Stimulated activated CD4-positive, alpha-beta T cell treated with anti-CD3 and anti-CD28 coated beads, TNF-alpha, amount 100 ng/mL, for 48 hours (primary cell): ENCODE data around the gene TSHZ3.

Experiments
- DNase-seq, 3 donors: peaks; one replicate each; pipeline ENCODE4 v3.0.0-alpha.2; 2020; ENCODE audit warnings: low read depth in 3 of 3

TSHZ3 gene

DNA sequence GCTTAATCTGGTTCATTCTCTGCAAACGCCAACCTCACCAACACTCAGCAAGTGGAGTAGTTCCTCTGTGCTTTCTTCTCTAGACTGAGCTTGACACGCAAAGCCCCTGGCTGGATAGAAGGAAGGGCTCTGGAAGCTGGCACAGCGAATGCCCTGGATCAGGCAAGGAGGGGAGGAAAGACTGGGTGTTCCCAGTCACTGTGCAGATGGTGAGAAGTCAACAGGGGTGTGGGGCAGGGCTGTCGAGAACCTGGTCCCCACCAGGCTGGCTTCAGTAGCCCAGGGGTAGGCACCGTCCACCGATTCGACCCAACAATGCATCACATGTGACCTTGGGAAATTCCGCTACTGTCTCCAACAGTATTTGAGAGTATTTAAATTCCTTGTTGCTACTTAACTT, 65.5 kb downstream of the TSHZ3 start:
- DNase-seq = no peak

DNA sequence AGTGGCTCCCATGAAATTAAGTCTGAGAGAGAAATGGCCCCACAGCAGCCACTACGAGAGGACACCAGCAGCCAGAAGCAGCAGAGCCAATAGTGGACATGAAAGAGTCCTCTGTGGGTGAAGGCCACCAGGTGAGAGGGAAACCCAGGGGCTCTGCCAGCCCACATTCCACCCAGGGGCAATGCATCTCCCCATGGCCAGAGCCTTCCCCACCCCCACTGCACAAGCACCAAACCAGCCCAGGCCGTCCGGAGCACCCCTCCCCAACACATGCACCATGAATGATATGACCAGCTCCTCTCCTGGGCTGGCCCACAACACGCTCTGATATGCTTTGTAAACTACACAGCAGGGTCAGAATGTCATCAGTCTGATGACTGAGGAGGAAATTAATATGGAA, 66.9 kb downstream of the TSHZ3 start:
- DNase-seq = no peak

DNA sequence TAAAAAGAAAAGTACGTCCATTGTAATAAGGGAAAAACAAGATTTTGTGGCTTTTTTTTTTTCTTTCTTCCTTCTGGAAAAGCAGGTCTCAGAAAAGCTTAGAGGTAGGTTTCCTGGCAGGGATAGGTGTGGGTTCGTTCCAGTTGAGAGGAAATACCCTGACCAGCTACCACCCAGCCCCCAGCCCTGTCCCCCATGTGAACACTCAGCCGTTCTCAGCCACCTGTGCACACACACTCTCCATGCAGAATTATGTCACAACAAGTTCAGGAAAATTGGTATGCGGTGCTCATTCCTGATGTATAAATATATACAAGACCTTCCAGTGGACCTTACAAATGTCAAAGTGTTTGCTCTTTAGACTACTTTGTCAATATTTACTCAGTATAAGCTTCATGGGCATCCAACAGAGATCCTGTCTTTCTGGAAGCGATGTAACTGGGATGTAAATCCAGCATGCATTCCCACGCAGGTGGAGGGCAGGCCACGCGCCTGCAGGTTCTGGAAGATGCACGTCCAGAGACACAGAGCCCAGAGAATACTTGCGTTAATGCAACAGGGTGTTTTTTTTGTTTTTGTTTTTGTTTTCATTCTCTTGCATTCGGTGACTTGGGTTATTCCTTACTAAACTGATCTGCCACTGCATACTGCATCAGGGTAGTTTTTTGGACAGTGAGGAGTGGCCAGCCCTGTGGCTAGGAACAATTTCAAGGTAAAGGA, 68.8 kb downstream of the TSHZ3 start:
- no peak for DNase-seq

DNA sequence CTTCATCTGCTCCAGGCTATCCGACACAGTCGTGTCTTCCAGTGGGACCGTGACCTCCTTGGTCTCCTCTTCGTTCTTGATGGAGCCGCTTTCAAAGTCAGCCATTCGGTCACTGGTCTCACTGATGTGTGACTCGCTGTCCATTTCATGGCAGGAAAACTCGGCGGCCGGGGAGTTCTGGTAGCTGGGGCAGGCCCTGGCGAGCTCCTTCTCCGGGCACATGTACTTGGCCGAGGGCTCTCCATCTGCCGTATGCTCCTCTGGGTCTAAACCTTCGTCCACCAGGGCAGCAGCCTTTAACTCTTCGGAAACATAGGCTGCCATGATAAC, 69.8 kb downstream of the TSHZ3 start:
- DNase-seq = no peak

DNA sequence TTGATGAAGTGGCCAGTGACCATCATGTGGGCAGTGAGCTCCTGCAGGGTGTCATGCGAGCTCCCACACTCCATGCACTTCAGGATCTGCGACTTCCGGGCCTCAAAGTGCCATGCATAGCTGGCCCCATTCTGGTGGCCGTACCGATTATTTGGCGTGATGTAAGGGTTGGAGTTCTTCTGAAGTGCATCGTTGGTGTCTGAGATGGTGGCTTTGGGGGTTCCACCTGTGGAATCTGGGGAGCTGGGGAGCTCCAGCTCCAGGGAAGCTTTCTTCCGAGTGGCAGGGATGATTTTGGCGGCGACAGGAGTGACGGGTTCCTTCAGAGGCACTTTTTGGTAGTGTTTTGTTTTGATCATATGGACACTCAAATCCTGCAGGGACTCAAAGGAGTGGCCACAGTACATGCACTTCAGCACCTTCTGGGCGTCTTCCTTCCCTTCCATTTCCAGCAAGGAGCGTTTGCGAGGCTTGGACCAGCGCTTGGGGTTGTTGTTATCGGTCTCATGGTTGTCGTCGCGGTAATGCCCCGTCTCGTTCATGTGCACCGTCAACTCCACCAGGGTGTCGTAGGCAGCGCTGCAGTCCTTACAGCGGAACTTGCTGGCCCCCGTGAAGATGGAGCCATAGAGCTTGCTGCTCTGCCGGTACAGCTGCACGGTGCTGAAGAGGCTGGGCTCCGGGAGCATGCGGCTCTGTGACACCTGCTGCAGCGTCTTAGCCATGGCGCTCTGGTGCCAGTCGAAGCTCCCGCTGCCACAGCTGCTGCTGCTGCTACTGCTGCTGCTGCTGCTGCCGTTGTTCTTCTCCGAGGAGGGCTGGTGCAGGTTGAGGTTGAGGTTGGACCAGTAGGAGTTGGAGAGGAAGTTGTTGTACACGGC, 70.4 kb downstream of the TSHZ3 start:
- DNase-seq = no peak

DNA sequence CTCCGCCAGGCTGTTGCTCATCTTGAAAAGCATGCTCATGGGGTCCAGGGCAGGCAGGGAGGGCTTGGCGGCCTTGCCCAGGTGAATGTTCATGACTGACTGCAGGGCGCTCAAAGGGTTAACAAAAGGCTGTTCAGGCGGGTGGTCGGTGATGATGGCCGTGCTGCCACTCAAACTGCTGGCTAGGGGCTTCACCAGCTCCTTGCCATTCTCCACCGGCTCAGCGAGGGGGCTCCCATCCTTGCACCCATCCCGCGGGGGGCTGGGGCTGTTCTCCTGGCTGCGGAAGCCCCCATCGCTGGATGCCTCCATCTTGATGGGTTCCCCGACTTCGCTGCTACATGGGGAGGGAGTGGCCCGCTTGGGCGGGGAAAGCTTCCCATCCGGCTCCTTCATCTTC, 71.7 kb downstream of the TSHZ3 start:
- DNase-seq = no peak

DNA sequence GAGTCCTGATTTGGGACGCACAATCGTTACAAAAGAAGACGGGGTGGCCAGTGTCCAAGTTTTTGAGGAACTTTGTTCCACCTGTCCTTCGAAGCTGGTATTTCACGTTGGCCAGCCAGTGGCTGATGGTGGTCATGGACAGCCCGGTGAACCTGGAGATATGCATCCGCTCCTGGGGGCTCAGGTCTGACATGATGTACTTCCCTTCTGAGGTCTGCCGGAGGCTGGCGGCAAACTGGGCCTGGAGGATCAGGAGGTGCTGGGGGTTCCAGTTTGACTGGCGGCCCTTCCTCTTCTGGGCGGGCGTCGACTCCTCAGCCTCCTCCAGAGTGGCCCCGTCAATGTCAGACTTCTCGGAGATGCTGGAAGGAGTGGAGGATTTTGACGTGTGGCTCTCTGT, 72.4 kb downstream of the TSHZ3 start:
- DNase-seq = no peak

DNA sequence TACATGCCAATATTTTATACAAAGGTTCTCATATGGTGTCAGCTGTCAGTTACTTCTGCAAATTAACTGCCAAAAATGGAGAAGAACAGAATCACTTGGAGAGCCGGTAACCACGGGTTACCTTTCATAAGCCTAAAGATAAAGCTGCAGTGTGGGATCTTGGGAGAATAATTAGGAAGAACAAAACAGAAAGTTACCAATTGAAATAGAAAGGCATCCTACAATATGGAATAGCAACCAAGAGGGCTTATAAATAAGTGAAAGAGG, 74.2 kb downstream of the TSHZ3 start:
- DNase-seq = no peak

DNA sequence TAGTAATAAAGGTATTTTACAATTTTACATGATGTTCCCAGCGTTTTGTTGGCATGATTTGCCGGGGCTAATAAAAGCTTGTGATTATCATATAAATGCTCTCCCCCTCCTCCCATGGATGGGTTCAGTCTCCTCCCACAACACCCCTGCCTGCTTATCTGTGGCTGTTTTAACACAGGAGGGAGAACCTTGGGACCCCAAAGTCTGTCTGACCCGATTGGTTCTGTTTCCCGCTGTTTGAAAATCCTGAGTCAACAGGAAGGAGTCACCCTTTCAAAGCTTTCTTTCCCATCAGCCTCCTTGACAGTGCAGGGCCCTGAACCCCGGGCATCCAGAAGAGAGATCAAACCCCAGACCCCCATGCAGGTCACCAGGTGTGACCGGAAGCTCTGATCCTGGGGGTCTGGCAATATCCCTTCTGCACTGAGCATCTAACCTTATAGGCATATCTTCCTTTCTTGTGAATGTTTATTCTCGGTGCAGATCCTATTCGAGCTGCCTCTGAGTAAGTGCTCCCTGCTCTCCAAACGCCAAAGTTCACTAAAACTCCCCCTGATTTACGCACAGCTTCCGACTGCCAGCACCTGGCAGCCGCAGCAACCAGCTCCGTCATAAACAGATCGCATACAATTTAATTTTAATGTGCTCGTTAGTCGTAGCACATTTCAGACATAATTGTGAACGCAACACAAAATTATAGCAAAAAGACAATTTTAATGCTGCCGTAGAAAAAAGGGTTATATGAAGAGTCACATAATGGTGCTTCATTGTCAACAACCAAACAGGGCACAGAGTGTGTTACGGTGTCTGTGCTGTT, 74.8 kb downstream of the TSHZ3 start:
- no peak for DNase-seq

DNA sequence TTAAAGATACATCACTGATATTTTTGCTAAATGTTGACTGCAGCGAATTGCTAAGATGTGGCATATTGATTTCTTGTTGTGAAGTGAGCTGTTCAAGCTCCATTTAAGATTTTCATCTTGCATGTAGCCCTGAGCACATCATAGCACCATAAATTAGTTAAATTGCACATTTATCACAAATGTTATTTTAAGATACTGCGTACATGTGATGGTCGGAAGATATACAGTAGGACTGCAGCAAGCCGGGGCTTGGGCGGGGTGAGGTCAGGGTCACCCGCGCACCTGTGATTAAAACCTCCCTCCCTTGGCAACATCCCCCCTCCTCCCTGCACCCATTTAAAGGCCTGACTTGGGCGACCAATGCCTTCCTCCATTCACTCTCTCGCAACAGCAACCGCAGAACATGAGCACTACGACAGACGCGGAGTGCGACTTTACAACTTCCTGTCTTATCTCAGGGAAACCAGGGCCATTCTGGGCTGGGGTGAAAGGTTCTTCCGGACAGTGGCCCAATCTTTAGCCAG, 76.6 kb downstream of the TSHZ3 start:
- DNase-seq = no peak

DNA sequence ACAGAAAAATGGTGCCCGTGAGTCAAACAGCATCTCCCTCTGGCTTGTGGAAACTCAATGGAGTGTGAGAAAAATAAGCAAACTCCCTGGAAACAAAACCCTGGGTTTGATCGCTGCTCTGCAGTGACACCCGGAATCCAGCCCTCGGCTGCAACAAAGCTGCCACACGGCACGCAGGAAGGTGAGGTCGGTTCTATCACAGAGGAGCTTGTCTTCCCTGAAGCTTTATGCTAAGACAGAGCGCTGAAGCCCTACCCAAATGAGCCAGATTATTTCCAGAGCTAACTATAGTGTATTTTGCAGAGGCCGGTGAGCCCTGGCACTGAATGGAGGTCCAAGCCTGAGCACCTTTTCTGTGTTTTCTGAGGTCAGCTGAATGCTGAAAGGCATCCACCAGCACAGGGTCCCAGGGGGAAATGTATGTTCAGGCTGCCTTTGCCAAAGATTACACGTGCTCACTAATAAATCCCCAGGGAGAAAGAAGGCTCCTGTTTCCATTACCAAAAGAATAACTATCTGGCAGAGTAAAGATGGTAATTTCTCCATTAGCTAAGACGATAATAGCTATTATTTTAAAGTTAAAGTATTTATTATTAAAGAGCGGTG, 77.8 kb downstream of the TSHZ3 start:
- DNase-seq = no peak

DNA sequence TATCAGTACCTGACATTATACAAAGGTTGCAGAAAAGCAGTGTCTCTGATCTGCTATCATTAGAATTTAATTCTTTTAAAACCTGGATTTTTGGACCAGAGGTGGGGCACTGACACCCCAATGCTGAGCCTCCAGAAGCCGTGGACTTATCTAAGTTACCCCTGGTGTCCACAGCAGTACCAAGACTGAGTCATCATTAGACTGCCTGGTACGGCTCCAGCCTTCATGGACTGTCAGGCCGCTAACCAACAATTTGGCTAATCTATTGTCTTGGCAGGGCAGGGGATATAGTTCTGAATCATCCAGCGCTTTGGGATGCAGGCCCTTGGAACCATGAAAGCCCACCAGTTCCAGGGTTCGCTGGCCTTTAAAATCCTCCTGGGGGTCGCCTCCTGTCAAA, 78.3 kb downstream of the TSHZ3 start:
- no peak for DNase-seq

DNA sequence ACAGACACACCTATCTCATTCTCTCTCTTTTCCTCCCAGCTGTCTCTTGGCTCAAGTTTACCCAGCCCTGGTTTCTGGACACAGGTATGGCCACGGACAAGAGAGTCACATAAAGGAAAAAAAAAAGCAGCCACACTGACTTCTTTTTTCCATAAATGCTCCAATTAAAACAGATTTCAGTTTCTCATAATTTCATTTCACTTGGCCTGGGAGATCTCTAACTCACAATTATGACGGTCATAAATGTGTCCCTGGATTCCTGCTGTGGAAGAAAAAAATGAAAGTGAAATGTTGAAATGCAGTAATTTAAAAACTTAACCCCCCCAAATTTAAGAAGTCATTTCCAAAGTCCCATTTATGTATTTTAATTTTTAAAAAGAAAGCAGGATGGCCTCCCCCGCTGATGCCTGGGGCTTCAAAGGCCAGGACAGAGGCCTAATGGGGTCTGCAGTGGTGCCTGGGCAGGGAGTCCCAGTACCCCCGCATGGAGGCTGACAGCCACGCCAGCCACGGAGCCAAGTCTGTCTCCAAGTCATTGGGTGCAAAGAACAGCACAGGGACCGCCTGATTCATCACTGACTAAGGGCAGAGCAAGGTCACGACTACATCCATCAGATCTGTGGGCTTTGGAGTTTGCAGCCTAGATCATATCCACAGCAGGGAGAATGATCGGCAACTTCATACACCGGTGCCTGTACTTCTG, 79.7 kb downstream of the TSHZ3 start:
- no peak for DNase-seq

DNA sequence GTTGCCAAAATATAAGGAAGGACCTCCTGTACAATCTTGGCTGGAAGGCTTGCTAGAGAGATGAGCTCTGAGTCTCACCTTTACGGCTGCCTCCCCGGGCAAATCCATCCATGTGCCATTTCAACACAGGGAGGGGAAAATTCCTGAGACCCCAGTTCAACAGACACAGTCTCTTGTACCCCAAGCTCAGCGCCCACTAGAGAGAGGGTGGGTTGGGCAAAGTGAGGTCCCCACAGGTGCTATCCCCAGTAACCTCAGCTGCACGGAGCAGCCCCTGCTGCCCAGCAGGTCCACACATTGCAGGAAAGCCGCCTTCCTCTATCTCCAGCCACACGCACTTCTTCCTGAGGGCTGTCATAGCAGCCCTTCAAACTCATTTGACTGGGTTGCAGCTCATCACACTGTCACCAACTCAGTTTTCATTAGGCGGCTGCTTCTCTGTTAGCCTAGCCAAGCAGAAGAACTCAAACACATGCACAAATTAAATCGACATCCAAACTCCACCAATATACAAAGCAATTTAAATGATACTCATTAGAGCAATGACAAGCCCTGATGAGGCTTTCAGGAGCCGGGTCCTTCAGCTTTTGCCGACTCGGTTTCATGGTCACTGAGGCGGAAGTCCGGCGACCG, 80.4 kb downstream of the TSHZ3 start:
- DNase-seq = no peak

DNA sequence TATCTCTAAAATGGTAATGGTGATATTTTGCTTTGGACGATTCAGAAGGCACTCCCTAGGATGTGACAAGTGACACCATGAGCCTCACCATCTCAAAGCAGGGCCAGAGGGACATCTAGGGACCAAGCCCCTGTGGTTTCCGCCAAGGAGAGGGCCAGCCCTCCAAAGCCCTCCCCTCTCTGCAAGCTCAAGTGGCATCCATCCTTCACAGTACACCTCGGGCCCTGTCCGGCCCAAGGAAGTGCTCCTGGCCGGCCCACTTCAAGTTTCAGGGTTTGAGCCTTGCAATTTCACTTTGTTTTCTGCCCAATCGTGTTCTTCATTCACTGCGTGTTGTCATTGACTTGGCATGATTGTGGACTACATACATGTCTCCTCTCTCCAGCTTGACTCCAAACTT, 82.5 kb downstream of the TSHZ3 start:
- no peak for DNase-seq

DNA sequence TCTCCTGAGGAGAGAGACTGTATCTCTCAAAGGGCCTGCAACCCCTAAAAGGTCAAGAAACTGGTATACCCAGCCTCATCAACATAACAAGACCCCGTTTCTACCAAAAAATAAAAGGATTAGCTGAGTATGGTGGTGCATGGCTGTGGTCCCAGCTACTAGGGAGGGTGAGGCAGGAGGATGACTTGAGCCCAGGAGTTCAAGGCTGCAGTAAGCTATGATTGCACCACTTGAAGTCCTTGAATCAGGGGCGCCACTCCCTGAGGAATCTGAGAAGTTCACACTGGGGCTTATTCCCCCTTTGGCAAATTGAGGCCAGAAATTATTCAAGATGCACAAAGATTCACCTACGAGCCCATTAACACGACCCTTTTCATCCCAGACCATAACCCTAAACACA, 83.0 kb downstream of the TSHZ3 start:
- DNase-seq = no peak

DNA sequence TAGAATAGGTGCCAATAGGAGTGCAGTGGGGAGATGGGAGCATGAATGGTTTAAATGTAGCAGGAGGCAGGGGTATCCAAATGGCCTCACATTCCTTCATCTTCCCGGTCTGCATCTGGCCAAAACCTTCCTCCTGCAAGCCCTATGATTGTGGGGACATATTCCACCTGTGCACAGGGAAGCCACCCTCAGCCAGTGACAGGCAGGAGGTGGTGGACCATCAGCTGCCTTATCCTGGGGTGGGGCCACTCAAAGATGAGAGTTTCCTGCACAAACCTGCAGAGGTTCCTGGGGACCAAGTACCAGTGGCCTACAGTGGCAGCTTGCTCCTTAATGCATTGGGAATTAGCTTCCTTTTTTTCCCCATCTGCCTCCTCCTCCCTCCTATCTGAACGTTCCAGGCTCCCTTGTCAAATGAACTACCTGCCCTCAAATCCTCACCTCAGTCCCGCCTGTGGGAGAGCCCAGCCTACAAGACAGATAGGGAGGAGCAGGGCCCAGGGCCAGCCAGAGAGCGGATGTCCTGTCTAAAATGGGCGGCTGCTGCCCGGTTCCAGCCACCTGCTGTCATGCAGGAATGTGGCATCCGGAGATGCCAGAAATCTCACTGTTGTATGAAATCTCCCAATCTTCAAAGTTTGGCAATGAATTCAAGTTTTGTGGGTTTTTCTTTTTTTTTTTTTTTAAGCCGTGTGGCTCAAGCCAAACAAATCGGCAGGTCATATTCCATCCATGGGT, 85.0 kb downstream of the TSHZ3 start:
- DNase-seq = no peak

DNA sequence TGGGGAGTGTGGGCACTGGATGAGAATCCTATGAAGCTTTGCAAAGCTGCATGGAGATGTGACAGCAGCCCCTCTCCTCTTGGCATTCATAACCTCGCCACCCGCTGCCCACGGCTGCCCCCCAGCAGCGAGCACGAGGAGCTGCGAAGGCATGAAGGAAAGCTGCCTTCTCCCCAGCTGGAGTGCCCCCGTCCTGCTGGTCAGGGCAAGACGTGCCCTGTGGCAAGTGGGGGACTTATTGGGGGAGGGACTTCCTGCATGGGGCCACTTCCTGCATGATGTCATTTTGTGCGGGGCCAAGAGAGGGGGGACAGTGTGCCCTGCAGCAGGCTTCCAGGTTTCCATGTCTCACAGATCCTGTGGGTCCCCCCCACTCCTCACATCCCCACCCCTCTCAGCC, 85.9 kb downstream of the TSHZ3 start:
- DNase-seq = no peak

DNA sequence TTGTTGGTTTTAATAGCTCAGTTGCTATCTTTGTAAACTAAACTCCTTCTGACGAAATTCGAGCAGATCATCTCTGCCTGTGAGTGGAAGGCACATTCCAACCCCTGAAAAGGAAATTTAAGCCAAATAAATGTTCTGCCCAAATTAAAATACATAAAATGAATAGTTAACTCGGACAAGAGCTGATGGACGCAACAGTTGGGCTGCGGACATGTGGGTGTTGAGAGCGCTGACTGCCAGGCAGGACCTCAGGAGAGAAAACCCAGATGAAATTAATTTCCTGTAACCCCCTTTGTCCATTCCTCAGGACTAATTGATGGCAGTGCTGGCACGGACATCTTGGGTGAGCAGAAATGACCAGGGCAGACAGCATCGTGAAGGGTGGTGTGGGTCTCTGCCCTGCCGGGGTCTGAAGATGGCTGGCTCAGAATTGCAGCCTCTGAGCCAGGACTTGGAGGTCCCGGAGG, 86.5 kb downstream of the TSHZ3 start:
- DNase-seq = no peak

DNA sequence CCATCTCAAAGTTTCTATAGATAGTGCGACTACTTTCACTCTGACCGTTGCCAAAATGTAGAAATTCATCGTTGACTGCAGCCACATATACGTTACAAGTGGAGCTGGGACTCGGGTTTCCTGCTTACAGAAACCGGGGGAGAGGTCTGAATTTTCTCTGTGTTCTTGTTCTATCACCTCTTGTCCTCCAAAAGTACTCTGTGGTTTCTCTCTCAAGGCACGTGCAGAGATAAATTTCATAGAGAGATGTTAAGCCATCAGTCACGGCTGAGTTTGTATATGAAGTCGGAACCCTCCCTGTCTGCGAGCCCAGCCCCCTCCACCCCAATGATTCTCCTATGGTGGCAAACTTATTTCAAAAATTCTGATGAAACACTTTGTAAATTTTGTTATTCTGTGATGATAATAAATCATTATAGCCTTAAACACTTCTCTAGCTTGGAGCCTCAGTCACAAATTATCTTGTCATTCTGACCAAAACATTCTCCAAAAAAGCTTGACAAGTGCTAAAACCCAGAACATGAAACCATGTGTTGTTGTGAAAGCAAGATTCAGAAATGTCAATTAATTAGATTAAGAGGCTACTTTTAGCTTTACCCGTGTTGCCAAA, 87.5 kb downstream of the TSHZ3 start:
- DNase-seq = no peak
